ENCODE measurements around the gene ZNF334.

Gene ZNF334

GRCh38 chr20:46512943-46513844 lies at the start of gene ZNF334:
TSS of gene ZNF334 (minus strand) at chr20:46513559. CDS start at chr20:46512102, 1,457 bp downstream.
- H3K36me3 Mint-ChIP-seq (ENCODE audit: insufficient read depth) = no peaks in the 10 kb centered on the region
- DNase-seq (ENCODE audit: low spot score in 2 of 2) (no peak), ATAC-seq (replicated peaks; ENCODE audit: extremely low read depth, poor library complexity, severe bottlenecking) (no peak)
- no peak within 1 kb of the TSS for H3K27ac Mint-ChIP-seq (ENCODE audit: low read depth)
- peak within 1 kb of the TSS; percentile 54 for H3K4me3 Mint-ChIP-seq
- no peaks in the 10 kb centered on the region for H3K9me3 Mint-ChIP-seq
- H3K27me3 Mint-ChIP-seq = peaks cover 63% of the 10 kb centered on the region
- H3K4me1 Mint-ChIP-seq = no peaks in the 10 kb centered on the region

GRCh38 chr20:46562373-46563169 lies 49.2 kb upstream of the ZNF334 start:
- Mint-ChIP-seq H3K9me3 (no peaks in the 10 kb centered on the region), H3K4me3 (no peak overlapping the region), H3K27me3 (peaks cover 6% of the 10 kb centered on the region), H3K36me3 (ENCODE audit: insufficient read depth) (peaks cover 2% of the 10 kb centered on the region), H3K4me1 (no peaks in the 10 kb centered on the region), H3K27ac (ENCODE audit: low read depth) (no peak overlapping the region)
- DNase-seq (ENCODE audit: low spot score in 2 of 2) = peak; percentile 20 to 31
- ATAC-seq (replicated peaks; ENCODE audit: extremely low read depth, poor library complexity, severe bottlenecking) = no peak

- Mint-ChIP-seq H3K4me3 (no peak overlapping the region), H3K9me3 (no peaks in the 10 kb centered on the region), H3K36me3 (ENCODE audit: insufficient read depth) (peaks cover 2% of the 10 kb centered on the region), H3K27ac (ENCODE audit: low read depth) (no peak overlapping the region), H3K27me3 (peaks cover under 1% of the 10 kb centered on the region), H3K4me1 (no peaks in the 10 kb centered on the region)
- ATAC-seq (replicated peaks; ENCODE audit: extremely low read depth, poor library complexity, severe bottlenecking) = no peak
- DNase-seq (ENCODE audit: low spot score in 2 of 2) = no peak
These were observed 48.6 kb upstream of the ZNF334 start for GRCh38 chr20:46562009-46562372.

GRCh38 chr20:46559685-46560440 lies 46.5 kb upstream of the ZNF334 start:
- H3K4me1 Mint-ChIP-seq = no peaks in the 10 kb centered on the region
- no peak for ATAC-seq (replicated peaks; ENCODE audit: extremely low read depth, poor library complexity, severe bottlenecking)
- no peaks in the 10 kb centered on the region for H3K9me3 Mint-ChIP-seq
- no peak overlapping the region for H3K4me3 Mint-ChIP-seq
- H3K36me3 Mint-ChIP-seq (ENCODE audit: insufficient read depth) = peaks cover 2% of the 10 kb centered on the region
- H3K27me3 Mint-ChIP-seq = no peaks in the 10 kb centered on the region
- H3K27ac Mint-ChIP-seq (ENCODE audit: low read depth) = no peak overlapping the region
- DNase-seq (ENCODE audit: low spot score in 2 of 2) = no peak

GRCh38 chr20:46559001-46559400 lies 45.6 kb upstream of the ZNF334 start:
- H3K4me1 Mint-ChIP-seq = no peaks in the 10 kb centered on the region

GRCh38 chr20:46558511-46558959 lies 45.2 kb upstream of the ZNF334 start:
- no peaks in the 10 kb centered on the region for H3K9me3 Mint-ChIP-seq
- no peaks in the 10 kb centered on the region for H3K27me3 Mint-ChIP-seq
- peaks cover 2% of the 10 kb centered on the region for H3K36me3 Mint-ChIP-seq (ENCODE audit: insufficient read depth)
- DNase-seq (ENCODE audit: low spot score in 2 of 2) (no peak), ATAC-seq (replicated peaks; ENCODE audit: extremely low read depth, poor library complexity, severe bottlenecking) (no peak)
- H3K4me3 Mint-ChIP-seq = no peak overlapping the region
- no peaks in the 10 kb centered on the region for H3K4me1 Mint-ChIP-seq
- no peak overlapping the region for H3K27ac Mint-ChIP-seq (ENCODE audit: low read depth)

More at GRCh38 chr20:46559001-46559400, 45.6 kb upstream of the ZNF334 start:
- Mint-ChIP-seq H3K36me3 (ENCODE audit: insufficient read depth) (peaks cover 2% of the 10 kb centered on the region), H3K9me3 (no peaks in the 10 kb centered on the region), H3K27me3 (no peaks in the 10 kb centered on the region), H3K4me3 (no peak overlapping the region), H3K27ac (ENCODE audit: low read depth) (no peak overlapping the region)
- ATAC-seq (replicated peaks; ENCODE audit: extremely low read depth, poor library complexity, severe bottlenecking) (no peak), DNase-seq (ENCODE audit: low spot score in 2 of 2) (no peak)

GRCh38 chr20:46557231-46557956 lies 44.0 kb upstream of the ZNF334 start:
- Mint-ChIP-seq H3K4me1 (peaks cover 11% of the 10 kb centered on the region), H3K27me3 (no peaks in the 10 kb centered on the region), H3K4me3 (no peak overlapping the region), H3K27ac (ENCODE audit: low read depth) (no peak overlapping the region), H3K36me3 (ENCODE audit: insufficient read depth) (peaks cover 2% of the 10 kb centered on the region), H3K9me3 (no peaks in the 10 kb centered on the region)
- ATAC-seq (replicated peaks; ENCODE audit: extremely low read depth, poor library complexity, severe bottlenecking) (no peak), DNase-seq (ENCODE audit: low spot score in 2 of 2) (no peak)

GRCh38 chr20:46555370-46555956 lies 42.1 kb upstream of the ZNF334 start:
- H3K27ac Mint-ChIP-seq (ENCODE audit: low read depth) = no peak overlapping the region
- H3K36me3 Mint-ChIP-seq (ENCODE audit: insufficient read depth) = peaks cover 2% of the 10 kb centered on the region
- H3K9me3 Mint-ChIP-seq = no peaks in the 10 kb centered on the region
- no peak for ATAC-seq (replicated peaks; ENCODE audit: extremely low read depth, poor library complexity, severe bottlenecking)
- H3K4me3 Mint-ChIP-seq = no peak overlapping the region
- H3K4me1 Mint-ChIP-seq = peaks cover 19% of the 10 kb centered on the region
- H3K27me3 Mint-ChIP-seq = no peaks in the 10 kb centered on the region
- DNase-seq (ENCODE audit: low spot score in 2 of 2) = no peak

- peaks cover 19% of the 10 kb centered on the region for H3K4me1 Mint-ChIP-seq
- H3K9me3 Mint-ChIP-seq = no peaks in the 10 kb centered on the region
- no peak overlapping the region for H3K4me3 Mint-ChIP-seq
- ATAC-seq (replicated peaks; ENCODE audit: extremely low read depth, poor library complexity, severe bottlenecking) (no peak), DNase-seq (ENCODE audit: low spot score in 2 of 2) (no peak)
- no peak overlapping the region for H3K27ac Mint-ChIP-seq (ENCODE audit: low read depth)
- H3K36me3 Mint-ChIP-seq (ENCODE audit: insufficient read depth) = peaks cover 2% of the 10 kb centered on the region
- no peaks in the 10 kb centered on the region for H3K27me3 Mint-ChIP-seq
These were observed 41.5 kb upstream of the ZNF334 start for GRCh38 chr20:46554828-46555227.

GRCh38 chr20:46553926-46554325 lies 40.6 kb upstream of the ZNF334 start:
- Mint-ChIP-seq H3K36me3 (ENCODE audit: insufficient read depth) (no peaks in the 10 kb centered on the region), H3K4me3 (no peak overlapping the region), H3K27me3 (no peaks in the 10 kb centered on the region), H3K9me3 (no peaks in the 10 kb centered on the region), H3K4me1 (peaks cover 19% of the 10 kb centered on the region), H3K27ac (ENCODE audit: low read depth) (no peak overlapping the region)
- ATAC-seq (replicated peaks; ENCODE audit: extremely low read depth, poor library complexity, severe bottlenecking) = no peak
- no peak for DNase-seq (ENCODE audit: low spot score in 2 of 2)

- no peak for DNase-seq (ENCODE audit: low spot score in 2 of 2)
- Mint-ChIP-seq H3K9me3 (no peaks in the 10 kb centered on the region), H3K4me1 (peaks cover 19% of the 10 kb centered on the region), H3K27ac (ENCODE audit: low read depth) (no peak overlapping the region), H3K36me3 (ENCODE audit: insufficient read depth) (no peaks in the 10 kb centered on the region), H3K27me3 (no peaks in the 10 kb centered on the region), H3K4me3 (peak overlapping the region; percentile 54)
- ATAC-seq (replicated peaks; ENCODE audit: extremely low read depth, poor library complexity, severe bottlenecking) = peak; percentile 89
These were observed 39.4 kb upstream of the ZNF334 start for GRCh38 chr20:46552460-46553420.
